ENCODE results near the gene FAM210A.
"Not testable (repeated sequence)": the region's sequence is repeated elsewhere in the genome, so short reads cannot be mapped to it uniquely, and the experiment has no call there.

FAM210A gene

GRCh38 chr18:13696961-13697360 is 29.4 kb downstream of the FAM210A start:
- FAIRE-seq: no peak

DNA sequence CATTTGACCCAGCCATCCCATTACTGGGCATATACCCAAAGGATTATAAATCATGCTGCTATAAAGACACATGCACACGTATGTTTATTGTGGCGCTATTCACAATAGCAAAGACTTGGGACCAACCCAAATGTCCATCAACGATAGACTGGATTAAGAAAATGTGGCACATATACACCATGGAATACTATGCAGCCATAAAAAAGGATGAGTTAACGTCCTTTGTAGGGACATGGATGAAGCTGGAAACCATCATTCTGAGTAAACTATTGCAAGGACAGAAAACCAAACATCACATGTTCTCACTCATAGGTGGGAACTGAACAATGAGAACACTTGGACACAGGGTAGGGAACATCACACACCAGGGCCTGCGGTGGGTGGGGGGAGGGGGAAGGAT is 31.0 kb downstream of the FAM210A start:
- not testable (repeated sequence) for FAIRE-seq

GRCh38 chr18:13690060-13690459 is 36.3 kb downstream of the FAM210A start:
- not testable (repeated sequence) for FAIRE-seq

DNA sequence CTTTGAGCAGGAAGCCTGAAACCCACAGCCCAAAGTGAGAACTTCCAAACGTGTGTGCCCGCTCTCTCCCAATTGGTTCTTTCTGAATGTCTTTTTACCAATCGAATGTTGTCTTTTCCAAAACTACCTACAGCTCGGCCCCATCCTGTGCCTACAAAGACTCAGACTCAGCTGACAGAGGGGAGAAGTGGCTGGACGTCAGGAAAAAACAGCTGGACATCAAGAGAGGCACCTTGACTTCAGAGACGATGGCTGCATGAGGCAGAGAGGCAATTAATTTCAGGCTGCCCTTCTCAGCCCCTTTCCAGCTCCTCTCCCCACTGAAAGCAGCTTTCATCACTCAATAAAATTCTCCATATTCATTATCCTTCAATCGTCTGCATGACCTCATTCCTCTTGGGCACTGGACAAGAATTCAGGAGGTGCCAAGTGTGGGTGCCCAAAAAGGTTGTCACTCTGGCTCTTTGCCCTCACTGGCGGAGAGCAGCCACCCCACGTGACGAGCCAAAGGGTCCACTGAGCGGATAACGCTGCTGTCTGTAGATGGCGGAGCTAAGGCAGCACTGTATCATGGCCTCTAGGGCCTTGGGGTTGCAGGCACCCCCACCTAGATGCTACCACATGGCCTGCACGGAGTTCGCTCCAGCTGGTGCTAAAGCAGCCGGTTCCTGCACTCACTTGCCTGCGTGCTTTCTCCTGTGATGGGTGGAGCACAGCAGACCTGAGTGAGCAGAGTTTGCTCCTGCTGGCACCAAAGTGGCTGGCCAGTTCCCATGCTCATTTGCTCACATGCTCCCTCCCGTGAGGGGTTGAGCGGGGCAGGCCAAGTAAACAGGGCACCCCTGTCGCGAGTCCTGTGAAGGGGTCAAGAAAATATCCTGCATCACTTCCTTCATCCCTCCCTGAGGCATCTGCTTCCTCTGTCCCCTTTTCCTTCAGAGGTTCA is 37.9 kb downstream of the FAM210A start:
- FAIRE-seq: no peak

GRCh38 chr18:13684546-13684945 is 41.8 kb downstream of the FAM210A start:
- no peak for FAIRE-seq

DNA sequence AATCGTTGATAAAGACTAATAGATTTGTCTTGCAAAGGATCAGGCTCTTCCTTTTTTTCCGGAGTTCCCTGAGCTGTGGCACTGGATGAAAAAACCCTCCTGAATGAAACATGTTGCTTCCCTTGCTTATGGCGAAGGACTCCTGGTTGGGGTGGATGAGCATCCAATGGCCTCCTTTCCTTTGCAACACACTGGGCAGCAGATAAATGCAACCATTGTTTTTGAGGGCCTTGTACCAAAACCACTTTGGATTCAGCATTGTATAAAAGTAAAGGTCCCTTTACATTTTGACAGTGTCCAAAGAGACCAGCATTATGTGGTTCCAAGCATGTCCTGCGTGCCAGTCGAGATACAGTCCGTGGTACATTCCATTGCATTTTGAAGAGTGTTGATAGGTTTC is 44.7 kb downstream of the FAM210A start:
- no peak for FAIRE-seq

- no peak for FAIRE-seq
These were observed 45.7 kb downstream of the FAM210A start for GRCh38 chr18:13680612-13681011.

GRCh38 chr18:13677350-13677749 is 49.0 kb downstream of the FAM210A start:
- not testable (repeated sequence) for FAIRE-seq

DNA sequence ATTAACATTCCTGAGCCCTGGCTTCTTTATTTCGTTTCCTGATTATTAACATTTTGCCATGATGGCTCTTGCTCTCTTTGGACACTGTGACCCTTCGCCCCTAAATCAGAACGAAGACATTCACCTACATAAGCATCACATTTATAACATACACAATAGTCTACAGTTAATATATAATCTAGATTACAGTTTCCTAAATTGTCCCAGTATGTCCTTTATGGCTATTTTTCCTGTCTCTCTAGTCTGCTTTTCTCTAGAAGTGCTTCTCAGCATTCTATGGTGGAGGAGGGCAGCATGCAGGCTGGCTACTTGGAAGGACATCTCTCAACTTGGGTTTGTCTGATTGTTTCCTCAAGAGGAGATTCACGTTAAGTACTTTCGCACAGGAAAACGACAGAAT is 49.9 kb downstream of the FAM210A start:
- FAIRE-seq: no peak

- FAIRE-seq: no peak
These were observed 53.7 kb downstream of the FAM210A start for GRCh38 chr18:13672657-13673056.

GRCh38 chr18:13661779-13662256 is 64.5 kb downstream of the FAM210A start:
- no peak for FAIRE-seq

DNA sequence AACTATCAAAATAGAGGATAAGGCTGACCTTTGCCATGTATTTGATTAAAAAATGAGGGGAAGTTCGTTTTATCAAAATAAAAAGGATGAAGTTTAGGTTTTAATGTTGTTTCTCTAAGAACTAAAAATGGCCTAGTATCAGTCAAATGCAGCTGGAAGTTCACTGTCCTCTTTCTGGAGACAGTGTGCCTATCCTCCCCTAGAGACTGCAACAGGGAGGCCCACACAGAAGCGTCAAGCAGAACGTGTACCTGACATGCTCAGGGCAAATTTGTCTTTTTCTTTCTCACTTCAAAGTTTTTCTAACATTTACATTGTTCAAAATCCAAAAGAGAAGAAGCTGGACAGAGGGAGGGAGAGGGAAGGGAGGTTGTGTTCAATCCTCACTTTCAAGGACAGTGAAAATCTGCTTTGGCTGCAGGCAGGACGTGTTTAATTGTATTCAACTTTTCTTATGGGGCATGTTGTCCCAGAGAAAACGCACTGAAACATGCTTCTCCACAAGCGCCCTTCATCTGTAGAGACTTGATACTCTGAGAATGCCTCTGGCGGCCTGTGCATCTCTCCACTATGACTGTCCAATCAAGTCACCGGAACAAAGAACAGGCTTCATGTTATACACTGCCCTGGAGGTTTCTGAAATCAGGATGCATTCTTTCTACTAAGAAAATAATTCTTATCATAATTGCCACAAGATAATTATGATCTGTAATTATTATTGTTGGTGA is 65.1 kb downstream of the FAM210A start:
- no peak for FAIRE-seq

DNA sequence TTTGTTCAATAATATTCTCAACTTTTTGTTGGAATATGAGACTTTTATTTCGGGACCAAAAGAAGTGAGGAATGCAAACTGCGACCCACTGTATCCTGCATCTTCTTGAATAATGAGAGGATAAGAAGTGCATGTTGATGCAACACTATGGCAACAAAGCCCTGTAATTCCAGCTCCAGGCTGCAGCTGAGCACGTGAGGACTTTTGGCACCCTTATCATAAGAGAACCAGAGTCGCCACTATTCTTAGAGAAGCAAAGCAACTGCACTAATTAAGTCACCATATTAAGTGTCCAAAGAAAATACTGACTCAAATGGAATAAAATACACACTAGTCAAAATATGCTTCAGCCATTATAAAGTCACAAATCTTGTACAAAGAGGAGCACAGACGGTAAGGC is 65.8 kb downstream of the FAM210A start:
- no peak for FAIRE-seq

DNA sequence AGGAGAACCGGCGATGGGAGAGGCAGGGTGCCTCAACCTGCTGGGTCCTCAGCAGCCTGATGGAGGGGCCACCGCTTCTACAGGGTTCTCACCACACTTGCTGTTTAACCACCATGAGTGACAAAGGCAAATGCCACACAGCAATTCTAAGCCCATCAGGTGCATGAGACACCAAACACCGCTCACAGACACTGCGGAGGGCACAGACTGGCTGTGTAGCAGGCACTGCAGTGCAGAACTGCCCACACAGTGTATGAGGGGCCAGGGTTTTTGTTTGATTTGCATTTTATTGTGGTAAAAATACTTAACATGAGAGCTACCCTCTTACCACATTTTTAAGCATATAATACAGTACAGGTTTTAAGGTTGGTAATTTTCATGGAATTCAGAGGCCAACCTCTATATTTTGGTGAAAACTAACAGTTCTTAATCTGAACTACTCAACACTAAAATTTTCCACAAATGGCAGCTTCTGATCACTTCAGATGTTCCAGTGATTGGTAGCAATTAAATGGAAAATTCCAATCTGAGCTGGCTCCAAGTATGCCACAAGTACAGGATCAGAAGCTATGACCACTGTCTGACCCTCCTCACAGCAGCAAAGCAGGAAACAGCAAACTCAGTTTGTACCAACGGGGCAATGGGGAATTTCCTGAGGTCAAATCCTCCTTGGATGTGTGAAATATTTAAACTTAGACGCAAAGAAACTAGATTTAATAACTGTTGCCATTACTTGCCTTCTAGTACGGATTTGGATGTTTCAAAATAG is 67.7 kb downstream of the FAM210A start:
- no peak for FAIRE-seq

DNA sequence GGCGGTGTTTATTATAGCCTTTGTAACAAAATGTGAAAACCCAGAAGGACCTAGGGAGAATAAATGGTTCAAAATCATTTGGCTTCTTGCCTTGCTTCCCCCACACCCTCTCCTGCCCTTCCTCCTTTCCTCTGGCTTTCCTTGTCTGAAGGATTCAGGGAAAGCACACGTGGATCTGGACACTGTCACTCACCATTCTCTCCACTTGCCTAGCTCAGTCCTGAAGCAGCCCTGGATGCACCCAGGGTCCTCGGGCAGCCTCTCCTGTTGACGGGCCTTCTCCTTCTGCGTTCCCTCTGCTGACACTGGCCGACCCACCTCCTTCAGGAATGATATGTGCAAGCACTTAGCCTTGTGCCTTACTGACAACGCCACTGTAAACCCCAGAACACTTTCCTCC is 68.4 kb downstream of the FAM210A start:
- no peak for FAIRE-seq

- FAIRE-seq: no peak
These were observed 72.5 kb downstream of the FAM210A start for GRCh38 chr18:13653746-13654433.

DNA sequence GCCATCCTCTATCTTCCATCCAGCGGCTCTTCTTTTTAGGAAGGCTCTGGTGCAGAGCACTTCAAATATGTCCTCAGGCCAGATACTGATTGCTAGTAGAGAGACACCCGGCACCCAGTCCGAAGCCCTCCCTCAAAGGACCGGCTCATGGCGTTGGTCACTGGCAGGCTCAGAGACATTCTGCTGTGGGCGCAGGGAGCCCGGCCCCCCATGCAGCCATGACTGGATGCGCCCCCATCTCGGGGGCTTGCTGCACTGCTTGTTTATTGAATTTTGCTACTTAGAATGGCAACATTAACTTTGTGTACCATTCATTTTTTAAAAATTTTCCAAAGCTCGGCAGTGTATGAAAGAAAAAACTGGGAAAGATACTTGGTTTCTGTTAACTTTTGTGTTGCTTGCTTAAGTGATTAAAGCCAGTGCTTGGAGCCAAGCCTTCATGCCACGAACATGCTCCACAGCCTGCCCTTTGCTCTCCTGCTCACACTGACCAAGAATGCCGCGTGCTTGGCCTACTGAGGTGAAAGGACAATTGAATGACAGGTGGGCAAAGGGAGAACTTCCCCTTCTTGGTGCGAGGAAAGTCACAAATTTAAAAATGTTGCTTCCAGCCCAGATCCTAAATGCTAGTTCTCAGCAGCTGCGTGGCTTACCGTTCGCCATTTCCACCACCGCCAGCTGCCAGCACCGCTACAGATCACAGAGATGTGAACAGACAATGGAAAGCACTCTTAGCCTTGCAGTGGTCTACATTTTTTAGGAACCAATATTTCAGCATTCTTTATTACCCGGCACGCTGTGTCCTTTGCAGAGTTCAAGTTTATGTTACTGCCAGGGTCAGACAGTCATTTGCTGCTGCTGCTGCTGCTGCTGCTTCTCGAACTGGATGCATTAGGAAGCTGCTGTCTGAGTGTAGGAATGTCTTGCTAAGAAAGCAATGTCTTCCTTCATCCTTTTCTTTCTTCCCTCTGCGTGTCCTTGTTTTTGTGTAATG is 76.7 kb downstream of the FAM210A start:
- FAIRE-seq: no peak

- FAIRE-seq: no peak
These were observed 78.6 kb downstream of the FAM210A start for GRCh38 chr18:13647761-13648160.

DNA sequence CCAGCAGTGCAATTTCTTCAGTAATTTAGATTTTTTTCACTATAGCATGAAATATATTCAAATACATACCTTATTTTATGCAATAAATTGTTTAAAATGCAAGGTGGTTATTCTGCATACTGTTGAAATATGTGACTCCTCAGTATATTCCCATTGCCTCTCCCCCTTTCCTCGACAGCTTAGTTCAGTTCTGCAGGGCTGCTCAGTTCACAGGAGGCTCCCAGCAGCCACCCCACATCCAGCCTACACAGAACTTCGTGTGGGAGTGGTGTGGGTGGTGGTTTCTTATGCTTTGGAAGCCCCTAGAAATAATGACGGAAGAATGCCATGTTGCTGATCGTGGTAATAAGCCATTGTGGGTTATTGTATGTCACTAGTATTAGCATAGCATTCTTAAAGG is 79.7 kb downstream of the FAM210A start:
- no peak for FAIRE-seq

- no peak for FAIRE-seq
These were observed 81.3 kb downstream of the FAM210A start for GRCh38 chr18:13645093-13645492.

DNA sequence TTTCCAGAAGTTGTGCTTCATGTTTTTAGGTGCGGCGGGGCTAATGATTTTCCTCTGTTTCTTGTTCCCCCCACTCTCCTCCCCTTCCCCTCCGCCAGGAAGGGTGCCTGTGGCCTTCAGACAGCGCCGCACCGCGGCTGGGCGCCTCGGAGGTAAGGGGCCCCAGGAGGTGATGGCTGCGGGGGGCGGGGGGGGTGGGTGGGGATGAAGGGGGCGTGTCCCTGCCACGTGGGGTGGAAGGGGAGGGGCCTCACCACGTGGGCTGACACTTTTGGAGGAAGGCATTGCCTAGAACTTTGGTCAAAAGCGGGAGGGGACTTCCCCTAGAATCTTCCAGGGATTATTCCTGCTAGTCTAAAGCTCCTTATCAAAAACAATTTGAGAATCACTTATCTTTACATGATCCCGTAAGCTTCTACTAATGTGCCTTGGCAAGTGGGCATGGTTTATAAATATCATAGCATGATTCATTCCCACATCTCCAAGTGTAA is 83.1 kb downstream of the FAM210A start:
- FAIRE-seq: no peak
